GM12801 (cell line): Measurements from ENCODE around the gene FAM107B.

Experiments used
- CTCF ChIP-seq: IDR thresholded peaks from one replicate; pipeline ENCODE4 v1.5.1; 2011; ENCODE audit warnings: control low read depth; ENCODE audit not compliant: insufficient read length; ENCODE audit errors: extremely low read depth

FAM107B gene

GRCh38 chr10:14557567-14557966, 217.1 kb downstream of the FAM107B start:
- TF ChIP-seq CTCF: no peak

GRCh38 chr10:14556285-14556956, 218.3 kb downstream of the FAM107B start:
- TF ChIP-seq CTCF: no peak

GRCh38 chr10:14555807-14556206, 218.9 kb downstream of the FAM107B start:
- no peak for TF ChIP-seq CTCF

GRCh38 chr10:14554491-14555205, 220.0 kb downstream of the FAM107B start:
- TF ChIP-seq CTCF: no peak

GRCh38 chr10:14554091-14554490, 220.6 kb downstream of the FAM107B start:
- TF ChIP-seq CTCF: no peak

GRCh38 chr10:14553448-14553847, 221.2 kb downstream of the FAM107B start:
- TF ChIP-seq CTCF: no peak

- TF ChIP-seq CTCF: no peak
Measured at GRCh38 chr10:14552015-14552414, 222.7 kb downstream of the FAM107B start.
